GM18951 (cell line): Measurements from ENCODE around the gene TP53I11.

Experiments used
- POLR2A ChIP-seq: IDR thresholded peaks from 4 replicates; pipeline ENCODE4 v1.6.1; 2011; ENCODE audit warnings: mild to moderate bottlenecking; ENCODE audit not compliant: insufficient read length, insufficient read depth; ENCODE audit errors: extremely low read depth
- in situ Hi-C: fragments of 300-500 bp; cut with MboI; formaldehyde crosslinking; loops from one replicate; pipeline ENCODE4 v1.12.0; 2022; ENCODE audit warnings: low sequenced_read_pairs, mixed read lengths, inconsistent platforms; ENCODE audit not compliant: unreplicated experiment

TP53I11 gene

DNA sequence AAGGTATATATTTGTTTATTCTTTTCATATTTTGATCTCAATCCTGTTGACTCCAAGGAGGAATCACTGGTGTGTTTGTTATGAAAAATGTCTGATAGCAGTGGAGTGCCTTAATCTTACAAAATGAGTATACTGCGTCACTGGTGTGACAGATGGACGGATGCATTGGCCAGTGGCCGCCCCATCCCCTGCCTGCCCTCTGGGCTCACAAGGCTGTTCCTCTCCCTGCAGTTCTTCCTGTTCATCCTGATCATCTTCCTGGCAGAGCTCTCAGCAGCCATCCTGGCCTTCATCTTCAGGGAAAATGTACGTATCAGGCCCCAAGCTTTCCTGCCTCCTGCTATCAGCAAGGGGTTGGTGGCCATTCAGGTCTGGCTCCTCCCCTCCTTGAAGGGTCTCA, 32.9 kb downstream of the TP53I11 start:
- no peak for TF ChIP-seq POLR2A
- in situ Hi-C loops, result no loop called here

DNA sequence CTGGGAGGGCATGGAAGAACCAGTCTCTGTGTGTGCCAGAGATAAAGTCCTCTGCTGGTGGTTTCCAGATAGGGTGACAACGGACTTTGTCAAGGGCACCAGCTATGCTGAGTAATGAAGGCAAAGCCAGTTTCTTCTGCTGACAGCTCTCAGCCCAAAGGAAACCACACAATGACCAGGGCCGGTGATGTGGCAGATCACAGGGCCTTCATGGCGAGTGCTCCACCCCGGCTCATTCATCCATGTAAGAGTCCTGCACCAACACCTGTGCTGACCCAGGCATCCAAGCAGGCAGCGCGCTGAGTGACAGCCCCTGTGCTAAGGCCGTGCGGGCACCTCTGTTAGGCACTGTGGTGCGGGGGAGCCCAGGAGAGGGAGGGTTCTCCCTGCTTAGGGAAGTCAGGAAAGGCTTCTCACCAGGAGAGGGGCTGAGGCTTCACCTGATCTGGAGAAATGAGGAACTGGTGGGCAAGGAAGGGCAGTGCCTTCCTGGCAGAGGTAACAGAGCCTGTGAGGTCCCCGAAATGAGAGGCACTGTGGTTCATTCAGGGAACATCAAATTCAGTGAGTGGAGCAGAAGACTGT, 33.8 kb downstream of the TP53I11 start:
- in situ Hi-C loops, result no loop called here
- TF ChIP-seq POLR2A, result no peak

DNA sequence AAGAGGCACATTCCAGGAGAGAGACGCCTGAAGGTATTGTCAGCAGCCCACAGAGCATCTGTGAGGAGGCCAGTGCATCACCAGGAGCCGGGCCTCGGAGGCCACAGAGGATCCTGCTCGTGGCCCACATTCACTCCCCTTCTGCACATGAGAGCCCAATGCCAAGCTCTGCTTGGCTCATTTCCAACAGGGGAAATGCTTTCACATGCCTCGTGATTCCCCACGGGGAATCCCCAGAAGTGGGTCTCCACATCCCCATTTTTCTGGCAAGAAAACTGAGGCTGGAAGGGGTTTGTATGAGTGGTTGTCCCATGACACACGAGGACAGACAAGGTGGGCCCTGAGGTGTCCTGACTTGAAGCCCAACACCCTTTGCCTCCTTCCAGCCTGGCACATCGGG, 34.4 kb downstream of the TP53I11 start:
- TF ChIP-seq POLR2A, result no peak
- in situ Hi-C loops, result no loop called here

DNA sequence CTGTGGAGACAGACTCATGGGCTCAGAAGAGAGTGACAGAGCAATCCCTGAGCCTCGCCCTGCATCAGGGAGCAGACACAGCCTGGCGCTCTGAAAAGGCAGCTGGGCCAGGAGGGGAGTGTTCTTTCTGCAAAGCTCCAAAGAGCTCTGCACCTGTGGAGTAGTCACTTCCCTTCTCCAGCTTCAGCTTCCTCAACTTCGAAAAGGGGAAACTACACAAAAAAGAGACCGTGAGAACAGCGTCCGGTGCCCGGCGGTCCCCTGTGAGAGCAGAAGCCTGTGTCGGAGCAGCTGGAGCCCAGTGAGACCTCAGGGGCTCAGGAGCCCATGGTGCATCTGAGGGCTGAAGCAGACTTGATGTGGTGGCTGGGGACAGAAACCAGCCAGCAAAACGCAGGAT, 35.1 kb downstream of the TP53I11 start:
- no peak for TF ChIP-seq POLR2A
- in situ Hi-C loops, result no loop called here

DNA sequence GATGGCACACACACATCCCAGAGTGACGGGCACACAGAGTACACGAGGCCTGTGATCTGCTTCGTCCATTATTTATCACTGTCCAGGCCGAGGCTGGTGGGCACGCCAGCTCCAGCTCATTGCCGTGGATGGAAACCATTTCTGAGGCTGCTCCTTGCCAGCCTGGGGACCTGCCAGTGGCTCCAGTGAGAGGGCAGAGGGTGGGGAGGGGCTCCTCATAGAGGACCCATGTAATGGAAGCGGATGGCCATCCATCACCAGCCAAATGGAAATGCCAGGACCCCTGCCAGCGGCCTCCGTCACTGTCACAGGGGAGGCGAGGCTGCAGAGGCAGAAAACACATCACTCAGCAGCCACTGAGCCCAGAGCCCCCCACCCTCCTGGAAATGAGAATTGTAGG, 35.7 kb downstream of the TP53I11 start:
- in situ Hi-C loops, result no loop called here
- no peak for TF ChIP-seq POLR2A

DNA sequence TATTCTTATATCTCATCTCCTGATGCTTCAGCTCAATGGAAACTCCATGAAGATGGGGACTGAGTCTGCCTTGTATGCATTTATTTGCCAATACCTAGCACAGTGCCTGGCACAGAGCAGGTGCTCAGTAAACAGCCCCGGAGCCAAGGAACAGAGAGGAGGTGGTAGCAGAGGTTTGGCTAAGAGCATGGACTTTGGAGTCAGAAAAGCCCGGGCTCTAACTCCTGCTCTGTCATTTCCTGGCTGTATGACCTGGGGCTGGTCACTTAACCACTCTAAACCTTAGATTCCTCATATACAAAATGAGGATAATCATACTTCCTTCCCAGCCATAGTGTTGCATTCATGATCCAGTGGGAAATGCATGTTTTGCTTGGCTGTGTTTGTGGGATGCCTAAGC, 36.6 kb downstream of the TP53I11 start:
- in situ Hi-C loops, result no loop called here
- no peak for TF ChIP-seq POLR2A

DNA sequence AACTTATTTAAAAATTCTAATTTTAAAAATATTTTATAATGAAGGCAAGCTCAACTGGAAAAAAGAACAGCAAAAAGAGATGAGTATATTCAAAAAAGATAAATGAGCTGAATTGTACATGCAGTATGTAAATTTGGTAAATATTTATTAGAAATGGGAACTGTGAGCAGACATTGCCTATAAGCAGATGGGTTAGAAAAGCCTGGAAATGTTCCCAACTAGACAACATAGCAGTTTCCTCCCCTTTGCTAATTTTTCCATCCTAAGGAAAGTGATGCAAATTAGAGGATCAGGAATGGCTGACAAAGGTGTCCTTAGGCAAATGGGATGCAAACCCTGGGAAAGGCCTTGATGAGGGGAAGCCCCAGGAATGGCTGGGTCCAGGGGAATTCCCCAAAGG, 37.2 kb downstream of the TP53I11 start:
- in situ Hi-C loops, result no loop called here
- TF ChIP-seq POLR2A, result no peak

DNA sequence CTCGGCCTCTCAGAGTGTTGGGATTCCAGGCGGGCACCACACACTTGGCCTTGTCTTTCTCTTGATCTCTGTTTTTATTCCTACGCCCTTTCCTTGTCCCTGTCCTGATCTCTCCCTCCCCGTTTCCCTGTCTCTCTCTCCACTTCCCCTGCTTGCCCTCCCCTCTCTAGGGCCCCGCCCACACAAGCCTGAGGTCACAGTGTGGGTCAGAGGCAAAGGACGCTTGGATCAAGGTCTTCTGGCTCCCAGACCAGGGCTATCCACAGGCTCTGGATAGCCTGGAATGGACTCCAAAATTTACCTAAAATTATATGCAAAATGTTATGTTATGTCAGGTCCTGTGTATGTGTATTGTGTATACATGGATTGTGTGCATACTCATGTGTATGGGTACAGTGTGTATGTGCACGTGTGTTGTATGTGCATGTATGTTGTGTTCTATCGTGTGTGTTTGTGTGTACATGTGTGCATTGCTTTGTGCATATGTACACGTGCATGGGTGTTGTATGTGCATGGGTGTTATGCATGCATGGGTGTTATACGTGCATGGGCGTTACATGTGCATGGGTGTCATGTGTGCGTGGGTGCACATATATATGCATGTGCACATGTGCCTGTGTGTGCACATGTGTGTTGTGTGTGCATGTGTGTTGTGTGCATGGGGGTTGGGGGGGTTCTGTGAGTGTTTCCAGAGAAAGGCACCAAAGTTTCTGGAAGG, 38.3 kb downstream of the TP53I11 start:
- in situ Hi-C loops, result no loop called here
- no peak for TF ChIP-seq POLR2A

DNA sequence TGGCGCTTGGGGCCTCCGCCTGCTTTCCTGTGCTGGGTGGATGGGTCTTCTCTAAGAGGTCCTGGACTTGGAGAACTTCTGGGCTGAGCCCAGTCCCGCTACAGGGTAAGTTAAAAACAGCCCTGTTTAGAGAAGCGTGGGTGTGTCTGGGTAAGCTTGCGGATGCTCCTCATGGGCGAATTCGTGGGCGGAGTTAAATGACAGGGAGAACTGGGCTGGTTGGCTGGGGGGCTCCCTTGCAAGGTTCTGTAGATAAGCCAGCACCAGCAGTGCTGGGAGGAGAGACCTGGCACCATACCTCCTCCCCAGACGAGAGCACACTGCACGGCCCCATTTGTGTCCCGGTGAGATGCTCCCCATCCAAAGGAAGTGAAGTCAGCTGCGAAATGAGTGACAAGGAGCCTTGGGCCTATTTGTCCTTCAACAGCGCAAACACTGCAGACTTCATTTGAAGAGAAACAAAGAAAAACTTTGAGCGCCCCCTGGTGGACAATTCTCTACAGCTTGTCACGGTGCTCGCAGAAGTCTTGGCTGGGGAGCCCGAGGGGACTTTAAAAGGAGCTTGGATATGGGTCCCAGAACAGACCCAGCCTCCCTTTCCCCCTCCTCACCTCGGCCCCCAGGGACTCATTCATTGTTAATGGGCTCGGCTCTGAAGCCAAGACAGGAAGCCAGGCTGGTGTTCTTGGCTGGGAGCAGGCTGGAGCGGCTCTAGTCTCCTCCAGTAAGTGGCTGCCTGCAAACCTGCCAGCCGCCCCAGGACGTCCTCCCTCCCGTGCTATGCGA, 39.5 kb downstream of the TP53I11 start:
- no peak for TF ChIP-seq POLR2A
- in situ Hi-C loops, result no loop called here

DNA sequence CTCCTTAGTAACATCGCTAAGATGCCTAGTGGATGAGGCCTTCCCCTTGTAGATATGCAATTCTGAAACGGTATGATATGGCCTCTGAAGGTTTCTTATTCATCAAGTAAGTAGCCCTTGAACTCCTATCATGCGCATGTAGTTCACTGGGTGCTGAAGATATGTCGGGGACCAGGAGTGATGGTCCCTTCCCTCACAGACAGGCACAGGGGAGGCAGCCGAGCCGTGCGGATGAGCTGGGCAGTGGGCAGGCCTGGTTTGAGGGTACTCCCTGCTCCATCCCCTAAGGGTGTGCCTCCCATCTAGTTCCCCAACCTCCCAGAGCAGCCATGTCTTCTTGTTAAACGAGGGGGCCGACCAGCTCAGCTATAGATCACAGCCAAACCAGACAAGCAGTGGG, 40.1 kb downstream of the TP53I11 start:
- in situ Hi-C loops, result no loop called here
- TF ChIP-seq POLR2A, result no peak

DNA sequence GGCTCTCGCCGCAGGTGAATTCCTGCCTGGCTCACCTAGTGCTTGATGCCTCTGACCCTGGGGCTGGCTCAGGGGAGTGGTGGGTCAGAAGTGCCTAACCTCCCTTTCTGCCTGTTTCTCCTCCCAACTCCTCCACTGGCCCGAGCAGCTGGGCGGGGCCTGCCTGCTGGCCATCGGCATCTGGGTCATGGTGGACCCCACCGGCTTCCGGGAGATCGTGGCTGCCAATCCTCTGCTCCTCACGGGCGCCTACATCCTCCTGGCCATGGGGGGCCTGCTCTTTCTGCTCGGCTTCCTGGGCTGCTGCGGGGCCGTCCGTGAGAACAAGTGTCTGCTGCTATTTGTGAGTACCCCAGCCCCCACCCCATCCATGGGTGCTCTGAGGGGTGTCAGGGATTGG, 41.1 kb downstream of the TP53I11 start:
- TF ChIP-seq POLR2A, result no peak
- in situ Hi-C loops, result no loop called here

DNA sequence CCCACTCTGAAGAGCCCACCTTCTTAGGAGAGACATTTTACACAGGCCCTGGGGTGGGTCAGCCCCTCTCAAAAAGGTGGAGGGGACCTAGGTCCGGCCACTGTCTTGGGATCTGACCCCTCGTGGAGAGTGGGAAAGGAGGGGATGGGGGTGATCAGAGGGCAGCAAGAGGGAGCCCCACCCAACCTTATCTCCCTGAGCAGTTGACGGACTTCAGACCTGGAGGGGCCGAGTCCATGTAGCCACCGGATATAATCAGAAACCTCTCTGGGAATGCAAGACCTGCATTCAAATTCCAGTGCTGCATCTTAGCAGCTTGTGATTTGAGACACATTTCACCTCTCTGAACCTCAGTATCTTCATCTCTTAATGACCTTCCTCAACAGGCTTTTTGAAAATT, 44.0 kb downstream of the TP53I11 start:
- no peak for TF ChIP-seq POLR2A
- in situ Hi-C loops, result no loop called here

DNA sequence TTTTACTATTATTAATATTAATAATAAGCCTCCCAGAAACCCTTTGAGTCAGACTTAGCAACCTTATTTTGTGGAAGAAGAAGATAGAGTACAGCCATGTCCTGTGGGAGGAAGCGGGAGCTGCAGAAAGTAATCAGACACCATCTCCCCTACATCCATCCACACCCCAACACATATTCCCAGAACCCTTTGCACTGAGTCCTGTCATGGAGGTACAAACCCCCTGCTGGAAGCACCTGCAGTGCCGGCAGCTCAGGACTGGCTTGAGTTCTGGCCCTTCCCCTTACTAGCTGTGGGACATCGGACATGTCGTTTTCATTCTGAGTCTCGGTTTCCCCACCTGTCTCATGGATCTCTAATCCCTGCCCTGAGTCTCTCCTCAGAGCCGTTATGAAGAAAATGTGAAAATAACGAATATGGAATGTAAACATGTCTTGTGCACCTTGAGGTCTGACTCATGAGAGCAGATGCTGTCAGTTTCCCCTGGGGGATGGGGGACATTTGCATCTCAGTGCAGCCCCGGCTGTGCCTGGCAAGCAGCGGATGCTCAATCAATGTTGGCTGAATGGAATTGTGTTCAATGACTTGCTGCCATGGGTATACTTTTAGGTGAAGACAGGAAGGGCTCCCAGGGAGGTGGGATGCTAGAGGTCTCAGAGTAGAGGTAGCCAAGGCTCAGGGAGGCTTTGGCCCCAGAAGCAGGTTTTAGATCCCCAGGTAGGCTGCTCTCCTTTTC, 45.4 kb downstream of the TP53I11 start:
- TF ChIP-seq POLR2A, result no peak

More for the DNA sequence above, 45.4 kb downstream of the TP53I11 start:
- in situ Hi-C loops, result no loop called here
